Adrenal gland (tissue), 12 donors: ENCODE data around the gene MIS18BP1. TPM values are rescaled to one million over a fixed set of nuclear protein-coding genes. Genes with fewer than 3 reads are reported as not detected.
"Not testable (repeated sequence)": the region's sequence is repeated elsewhere in the genome, so short reads cannot be mapped to it uniquely, and the experiment has no call there.

Source experiments
- DNase-seq, 7 donors: peaks; one replicate each; pipeline ENCODE4 v3.0.0-alpha.2; 2019 to 2020
- H3K27ac ChIP-seq, 5 donors: fragments of 200-600 bp; sonication (generic) in 4 of 5; 1 replicate in 3 of 5; 2 replicates in 2 of 5; pipeline versions ENCODE4 v1.5.1 to v1.8.0; 2016 to 2020; ENCODE audit warnings: mild to moderate bottlenecking in 1 of 5
- H3K27me3 ChIP-seq: fragments of 200-600 bp; 2 replicates; pipeline ENCODE4 v1.8.0; 2021
- H3K36me3 ChIP-seq, 2 donors: fragments of 200-600 bp; replicated peaks in 1 of 2; 1 replicate in 1 of 2; 2 replicates in 1 of 2; pipeline versions ENCODE4 v1.5.1 to v1.8.0; 2018 to 2022
- H3K4me1 ChIP-seq, 2 donors: fragments of 200-600 bp; replicated peaks in 1 of 2; 1 replicate in 1 of 2; 2 replicates in 1 of 2; pipeline versions ENCODE4 v1.5.1 to v1.8.0; 2018 to 2021
- H3K4me3 ChIP-seq, 4 donors: fragments of 200-600 bp; sonication (generic) in 3 of 4; one replicate each; pipeline ENCODE4 v1.5.1; 2016 to 2018
- H3K9me3 ChIP-seq, 3 donors: fragments of 200-600 bp; sonication (generic) in 1 of 3; replicated peaks in 1 of 3; 1 replicate in 2 of 3; 2 replicates in 1 of 3; pipeline versions ENCODE4 v1.5.1 to v1.8.0; 2016 to 2021
- POLR2A ChIP-seq, 2 donors: fragments of 450-650 bp; IDR thresholded peaks; one replicate each; pipeline ENCODE4 v1.6.1; 2017; ENCODE audit warnings: antibody characterized with exemption in 2 of 2, mild to moderate bottlenecking in 2 of 2, moderate library complexity in 1 of 2
- WGBS, 4 donors: extraction: QIAGEN DNeasy Blood & Tissue Kit in 2 of 4; methylation state at CpG; one replicate each; pipeline versions ENCODE4 v1.1.5 to v1.1.7; 2013 to 2017; 5-methylcytosine and 5-hydroxymethylcytosine counted together
- intact Hi-C, 2 donors: fragments of 100-400 bp; cut with DNase I; formaldehyde crosslinking; loops; one replicate each; pipeline versions ENCODE4 v1.14.1 to v1.15.0; 2022 to 2023
- polyA plus RNA-seq, 3 donors: library from polyadenylated mRNA; stranded (reverse); fragments of 200-250 nt in 2 of 3; fragments of 350-450 nt in 1 of 3; fragmentation: Illumina TruSeq in 1 of 3; extraction: RNeasy Lipid Tissue Mini Kit (QIAGEN cat#74804) in 1 of 3; gene quantifications; one replicate each; pipeline ENCODE4 v1.2.3, GENCODE V29; 2013 to 2014
- total RNA-seq, 9 donors: library from RNA; depleted of rRNA in 4 of 9; stranded (reverse); fragments of >200 nt in 4 of 9; fragments of 120-200 nt in 1 of 9; fragmentation: NEBNext Ultra II Directional in 1 of 9; extraction: Animal tissue kit (Norgen Biotek cat#: 25700) in 1 of 9; gene quantifications; one replicate each; pipeline versions ENCODE4 v1.1.0 to v1.2.4, GENCODE V29; 2013 to 2023
- TF ChIP-seq, protein P1 (sequence below), 6 experiments: fragments of 450-650 bp in 4 of 6; fragments of 200-600 bp in 2 of 6; sonication (generic) in 1 of 6; IDR thresholded peaks; 1 replicate in 5 of 6; 2 replicates in 1 of 6; pipeline versions ENCODE4 v1.5.1 to v1.8.0; 2016 to 2021; ENCODE audit warnings: antibody characterized with exemption in 6 of 6, mild to moderate bottlenecking in 2 of 6, moderate library complexity in 1 of 6
- donor health status: healthy with polysubstance abuse.
- donor health status: Bipolar disorder and iron deficiency.
- donor health status: DM: yes; HTN: yes; CAD: no.
- donor health status: DM: no; HTN: no; CAD: no.
- donor health status: DM: no; HTN: no; CAD: no.
- donor health status: DM: yes; HTN: yes; CAD: no.

Gene MIS18BP1
- total and polyA plus RNA-seq, 12 donors, result 3.3 to 37.9 (median 11.5) TPM

DNA sequence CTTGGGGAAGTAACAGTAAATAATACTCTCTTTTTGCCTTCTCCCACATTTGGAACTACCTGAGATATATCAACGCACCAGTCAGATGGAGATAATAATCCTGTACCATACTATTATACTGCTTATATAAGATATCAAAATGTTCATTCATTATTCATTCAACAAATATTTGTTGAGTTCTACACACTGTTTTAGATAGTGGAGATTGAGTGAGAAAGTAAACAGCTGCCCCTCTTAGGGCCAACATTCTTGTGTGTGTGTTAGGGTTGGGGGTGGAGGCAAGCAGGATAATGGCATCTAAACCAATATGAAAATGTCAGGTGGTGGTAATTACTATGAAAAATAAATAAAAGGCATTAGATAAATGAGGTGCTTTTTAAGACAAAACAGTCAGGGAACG is 14.0 kb downstream of the MIS18BP1 start:
- no peaks in the 10 kb centered on the region for H3K36me3 ChIP-seq
- DNase-seq, result no peak
- intact Hi-C loops, result no loop called here
- TF ChIP-seq POLR2A (IDR thresholded peaks at IDR 0.05), result no peak
- TF ChIP-seq, protein P1, sequence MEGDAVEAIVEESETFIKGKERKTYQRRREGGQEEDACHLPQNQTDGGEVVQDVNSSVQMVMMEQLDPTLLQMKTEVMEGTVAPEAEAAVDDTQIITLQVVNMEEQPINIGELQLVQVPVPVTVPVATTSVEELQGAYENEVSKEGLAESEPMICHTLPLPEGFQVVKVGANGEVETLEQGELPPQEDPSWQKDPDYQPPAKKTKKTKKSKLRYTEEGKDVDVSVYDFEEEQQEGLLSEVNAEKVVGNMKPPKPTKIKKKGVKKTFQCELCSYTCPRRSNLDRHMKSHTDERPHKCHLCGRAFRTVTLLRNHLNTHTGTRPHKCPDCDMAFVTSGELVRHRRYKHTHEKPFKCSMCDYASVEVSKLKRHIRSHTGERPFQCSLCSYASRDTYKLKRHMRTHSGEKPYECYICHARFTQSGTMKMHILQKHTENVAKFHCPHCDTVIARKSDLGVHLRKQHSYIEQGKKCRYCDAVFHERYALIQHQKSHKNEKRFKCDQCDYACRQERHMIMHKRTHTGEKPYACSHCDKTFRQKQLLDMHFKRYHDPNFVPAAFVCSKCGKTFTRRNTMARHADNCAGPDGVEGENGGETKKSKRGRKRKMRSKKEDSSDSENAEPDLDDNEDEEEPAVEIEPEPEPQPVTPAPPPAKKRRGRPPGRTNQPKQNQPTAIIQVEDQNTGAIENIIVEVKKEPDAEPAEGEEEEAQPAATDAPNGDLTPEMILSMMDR (IDR thresholded peaks at IDR 0.05), result no peak
- no peak overlapping the region for H3K4me3 ChIP-seq
- H3K27ac ChIP-seq, result no peak overlapping the region
- WGBS, 4 donors, result 73 to 82% (median 78%) methylated on average over 2 of the region's 2 CpGs
- H3K4me1 ChIP-seq, result no peaks in the 10 kb centered on the region
- H3K27me3 ChIP-seq, result no peaks in the 10 kb centered on the region
- H3K9me3 ChIP-seq, result no peaks in the 10 kb centered on the region

GRCh38 chr14:45227566-45227965 is 25.4 kb downstream of the MIS18BP1 start:
- intact Hi-C loops, result no loop called here
- no peaks in the 10 kb centered on the region for H3K4me1 ChIP-seq
- no peak overlapping the region for H3K27ac ChIP-seq
- no peak overlapping the region for H3K4me3 ChIP-seq
- TF ChIP-seq POLR2A (IDR thresholded peaks at IDR 0.05), result no peak
- TF ChIP-seq, protein P1 (IDR thresholded peaks at IDR 0.05), result no peak
- DNase-seq, result no peak
- 95 to 98% (median 97%) methylated on average over 4 of the region's 4 CpGs for WGBS, 4 donors
- no peaks in the 10 kb centered on the region for H3K27me3 ChIP-seq
- H3K9me3 ChIP-seq, result no peaks in the 10 kb centered on the region
- H3K36me3 ChIP-seq, result peaks cover 0 to 4% of the 10 kb centered on the region in 2 donors

DNA sequence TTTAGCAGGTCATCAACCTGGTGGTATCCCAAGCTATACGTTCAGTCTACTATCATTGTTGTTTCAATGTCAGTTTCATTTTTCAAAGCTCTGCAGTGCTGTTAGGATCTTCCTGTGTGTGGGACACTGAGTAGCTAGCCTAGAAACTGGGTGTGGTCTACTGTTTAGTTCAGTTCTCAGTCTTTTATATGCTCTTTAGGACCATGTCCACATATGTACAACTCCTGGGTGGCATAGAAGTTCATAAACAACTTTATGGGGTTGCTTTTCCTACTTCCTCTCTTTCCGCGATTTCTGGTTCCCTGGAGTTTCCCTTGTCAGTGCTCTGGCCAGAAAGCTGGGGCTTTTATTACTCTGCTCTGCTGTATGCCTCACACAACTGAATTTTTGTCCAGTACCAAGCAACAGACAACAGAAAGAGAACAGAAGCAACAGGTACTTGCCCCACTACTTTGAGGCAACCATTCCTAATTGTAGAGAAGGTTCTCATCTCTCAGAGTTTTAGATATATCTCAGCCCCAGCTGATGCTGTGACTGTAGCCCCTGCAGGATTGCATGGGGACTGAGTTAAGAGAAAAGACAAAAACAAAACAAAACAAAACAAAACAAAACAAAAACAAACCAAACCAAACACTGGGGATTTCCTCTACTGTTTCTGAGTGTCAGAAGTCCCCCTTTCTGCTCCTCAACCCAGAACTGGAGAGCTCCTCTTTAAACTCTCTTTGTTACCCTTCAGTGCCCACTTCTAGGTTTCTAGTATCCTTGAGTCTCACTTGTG is 30.3 kb downstream of the MIS18BP1 start:
- H3K36me3 ChIP-seq, result no peaks in the 10 kb centered on the region
- H3K27ac ChIP-seq, result no peak overlapping the region
- WGBS, 4 donors, result 88 to 98% (median 93%) methylated on average over 3 of the region's 3 CpGs
- no peak overlapping the region for H3K4me3 ChIP-seq
- no peak for DNase-seq
- intact Hi-C loops, result no loop called here
- H3K9me3 ChIP-seq, result no peaks in the 10 kb centered on the region
- no peaks in the 10 kb centered on the region for H3K27me3 ChIP-seq
- no peak for TF ChIP-seq POLR2A (IDR thresholded peaks at IDR 0.05)
- TF ChIP-seq, protein P1 (IDR thresholded peaks at IDR 0.05), result no peak
- H3K4me1 ChIP-seq, result no peaks in the 10 kb centered on the region

DNA sequence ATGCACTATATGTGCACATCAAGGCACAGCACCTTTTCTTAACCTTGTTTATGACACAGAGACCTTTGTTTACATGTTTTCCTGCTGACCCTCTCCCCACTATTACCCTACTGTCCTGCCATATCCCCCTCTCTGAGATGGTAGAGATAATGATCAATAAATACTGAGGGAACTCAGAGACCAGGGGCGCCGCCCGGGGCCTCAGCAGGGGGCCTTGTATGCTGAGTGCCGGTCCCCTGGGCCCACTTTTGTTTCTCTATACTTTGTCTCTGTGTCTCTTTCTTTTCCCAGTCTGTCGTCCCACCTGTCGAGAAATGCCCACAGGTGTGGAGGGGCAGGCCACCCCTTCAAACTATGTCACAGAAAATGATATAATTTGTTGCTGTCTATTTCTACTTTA is 38.7 kb downstream of the MIS18BP1 start:
- H3K4me3 ChIP-seq, H3K9me3 ChIP-seq, H3K4me1 ChIP-seq, intact Hi-C loops, H3K27me3 ChIP-seq, H3K27ac ChIP-seq, DNase-seq, H3K36me3 ChIP-seq: not testable (repeated sequence)
- 96 to 97% (median 96%) methylated on average over 6 of the region's 6 CpGs for WGBS, 4 donors

DNA sequence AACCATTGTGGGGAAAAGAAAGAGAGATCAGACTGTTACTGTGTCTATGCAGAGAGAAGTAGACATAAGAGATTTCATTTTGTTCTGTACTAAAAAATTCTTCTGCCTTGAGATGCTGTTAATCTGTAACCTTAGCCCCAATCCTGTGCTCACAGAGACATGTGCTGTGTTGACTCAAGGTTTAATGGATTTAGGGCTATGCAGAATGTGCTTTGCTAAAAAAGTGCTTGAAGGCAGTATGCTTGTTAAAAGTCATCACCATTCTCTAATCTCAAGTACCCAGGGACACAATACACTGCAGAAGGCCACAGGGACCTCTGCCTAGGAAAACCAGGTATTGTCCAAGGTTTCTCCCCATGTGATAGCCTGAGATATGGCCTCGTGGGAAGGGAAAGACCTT is 39.3 kb downstream of the MIS18BP1 start:
- H3K27ac ChIP-seq, H3K27me3 ChIP-seq, intact Hi-C loops, H3K4me1 ChIP-seq, H3K36me3 ChIP-seq, DNase-seq, H3K9me3 ChIP-seq, H3K4me3 ChIP-seq: not testable (repeated sequence)
- WGBS, 4 donors, result 43 to 75% (median 55%) methylated on average over 1 of the region's 1 CpG
